ENCODE measurements around the gene UBXN11. TPM values are rescaled to one million over a fixed set of nuclear protein-coding genes. Genes with fewer than 3 reads are reported as not detected.
"Not testable (repeated sequence)": the region's sequence is repeated elsewhere in the genome, so short reads cannot be mapped to it uniquely, and the experiment has no call there.

The UBXN11 gene
- total RNA-seq, 2 donors from 2014 or later, result 21.0 to 25.8 TPM

DNA sequence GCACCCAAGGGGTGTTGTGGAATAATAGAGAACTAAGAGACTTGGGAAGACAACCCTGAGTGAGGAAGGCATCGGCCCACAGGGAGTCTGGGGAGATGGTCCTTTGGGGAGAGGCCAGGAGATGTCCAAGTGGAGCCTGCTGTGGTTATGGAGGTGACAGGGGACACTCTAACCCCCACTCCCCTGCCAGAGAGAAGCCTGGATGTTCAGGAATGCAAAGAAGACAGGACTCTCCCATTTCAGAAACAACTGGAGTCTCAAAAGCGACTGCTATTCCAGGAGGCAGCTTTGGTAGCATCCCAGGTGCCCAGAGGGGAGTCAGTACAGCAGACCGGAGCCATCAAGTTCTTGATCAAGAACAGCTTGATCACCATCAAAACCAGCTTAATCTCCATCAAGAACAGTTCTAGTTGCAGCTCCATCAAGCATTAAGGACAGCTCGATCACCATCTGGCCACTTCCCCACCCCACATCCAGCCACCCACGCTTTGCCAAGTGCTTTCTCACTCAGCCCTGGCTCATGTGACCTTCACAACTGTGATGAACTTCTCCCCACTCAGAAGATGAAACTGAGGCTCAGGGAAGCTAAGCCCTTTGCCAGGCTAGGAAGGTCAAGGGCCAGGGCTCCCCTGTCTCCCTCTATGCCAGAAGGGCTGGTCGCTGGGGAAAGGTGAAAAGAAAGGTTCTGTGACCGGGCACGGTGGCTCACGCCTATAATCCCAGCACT lies 12.1 kb upstream of the UBXN11 start:
- Mint-ChIP-seq H3K36me3 (peaks cover 27 to 36% of the 10 kb centered on the region in 2 donors), H3K27ac (peak overlapping the region; percentile 8 to 99), H3K9me3 (no peaks in the 10 kb centered on the region)
- ATAC-seq (peak; percentile 25 to 61), DNase-seq (ENCODE audit: low spot score in 2 of 2) (peak; percentile 36 to 81)

DNA sequence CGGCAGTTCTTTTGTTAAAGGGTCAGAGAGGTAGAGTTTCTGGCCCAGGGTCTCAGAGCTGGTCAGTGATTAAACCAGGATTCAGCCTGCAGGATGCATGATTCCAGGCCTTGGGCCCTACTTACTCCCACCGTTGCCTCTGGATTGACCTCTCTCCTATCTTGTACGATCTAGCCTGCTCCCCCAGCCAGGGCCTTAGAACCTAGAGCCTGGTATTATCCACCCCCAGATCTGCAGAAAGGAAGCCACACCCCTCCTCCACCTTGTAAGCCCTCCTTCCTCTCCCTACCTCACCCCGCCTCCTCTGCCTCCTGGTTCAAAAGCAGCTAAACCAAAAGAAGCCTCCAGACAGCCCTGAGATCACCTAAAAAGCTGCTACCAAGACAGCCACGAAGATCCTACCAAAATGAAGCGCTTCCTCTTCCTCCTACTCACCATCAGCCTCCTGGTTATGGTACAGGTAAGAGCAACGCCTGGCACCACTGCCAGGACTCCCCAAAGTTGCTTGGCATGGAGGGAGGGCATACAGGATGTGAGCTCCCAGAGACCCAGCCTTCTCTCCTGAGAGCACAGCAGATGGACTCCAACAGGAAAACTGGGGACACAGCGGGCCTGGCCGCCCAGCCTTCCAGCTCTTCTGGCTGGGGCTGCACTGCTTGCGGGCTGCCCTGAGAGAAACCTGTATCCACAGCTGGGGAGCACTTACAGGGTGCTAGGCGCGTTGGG lies 11.3 kb upstream of the UBXN11 start, which contains the start of gene CD52:
CD52 (plus strand) TSS at position 347 of the 726 bp plus-strand sequence; CDS start at position 407, 60 bp downstream.
- H3K27ac Mint-ChIP-seq, result peak within 1 kb of the TSS; percentile 8 to 99
- no peaks in the 10 kb centered on the region for H3K9me3 Mint-ChIP-seq
- ATAC-seq (peak; percentile 29 to 72), DNase-seq (ENCODE audit: low spot score in 2 of 2) (peak; percentile 70 to 72)
- H3K36me3 Mint-ChIP-seq, result peaks cover 27 to 31% of the 10 kb centered on the region in 2 donors

GRCh38 chr1:26317146-26317545 lies 10.7 kb upstream of the UBXN11 start:
- peak overlapping the region; percentile 8 to 99 for H3K27ac Mint-ChIP-seq
- no peaks in the 10 kb centered on the region for H3K9me3 Mint-ChIP-seq
- DNase-seq (ENCODE audit: low spot score in 2 of 2), result no peak
- ATAC-seq, result no peak
- peaks cover 27 to 28% of the 10 kb centered on the region in 2 donors for H3K36me3 Mint-ChIP-seq

GRCh38 chr1:26315874-26316850 lies 9.7 kb upstream of the UBXN11 start:
- H3K36me3 Mint-ChIP-seq, result peaks cover 22 to 23% of the 10 kb centered on the region in 2 donors
- no peak for ATAC-seq
- H3K9me3 Mint-ChIP-seq, result no peaks in the 10 kb centered on the region
- no peak for DNase-seq (ENCODE audit: low spot score in 2 of 2)
- H3K27ac Mint-ChIP-seq, result peak overlapping the region in 1 of 2 donors; percentile 61

GRCh38 chr1:26314501-26314900 lies 8.1 kb upstream of the UBXN11 start:
- Mint-ChIP-seq H3K27ac (peak overlapping the region in 1 of 2 donors; percentile 61), H3K36me3 (peaks cover 14 to 15% of the 10 kb centered on the region in 2 donors)

GRCh38 chr1:26307966-26308899 lies 1.8 kb upstream of the UBXN11 start:
- not testable (repeated sequence) for H3K36me3 Mint-ChIP-seq, H3K9me3 Mint-ChIP-seq
- peak overlapping the region; percentile 85 to 91 for H3K27ac Mint-ChIP-seq
- DNase-seq (ENCODE audit: low spot score in 2 of 2) (peak; percentile 39 to 76), ATAC-seq (peak; percentile 47 to 81)

More at GRCh38 chr1:26314501-26314900, 8.1 kb upstream of the UBXN11 start:
- DNase-seq (ENCODE audit: low spot score in 2 of 2) (no peak), ATAC-seq (no peak)
- H3K9me3 Mint-ChIP-seq, result no peaks in the 10 kb centered on the region

GRCh38 chr1:26307363-26307781 lies 936 bp upstream of the UBXN11 start:
- H3K36me3 Mint-ChIP-seq, result peaks cover 4 to 5% of the 10 kb centered on the region in 2 donors
- H3K27ac Mint-ChIP-seq, result peak overlapping the region; percentile 85 to 91
- DNase-seq (ENCODE audit: low spot score in 2 of 2), result peak in 1 of 2 donors; percentile 27
- no peaks in the 10 kb centered on the region for H3K9me3 Mint-ChIP-seq
- peak; percentile 5 to 41 for ATAC-seq

- ATAC-seq, result no peak
- DNase-seq (ENCODE audit: low spot score in 2 of 2), result no peak
- peaks cover 4 to 5% of the 10 kb centered on the region in 2 donors for H3K36me3 Mint-ChIP-seq
- no peaks in the 10 kb centered on the region for H3K9me3 Mint-ChIP-seq
- peak overlapping the region; percentile 85 to 98 for H3K27ac Mint-ChIP-seq
Observed at GRCh38 chr1:26305667-26306289, 658 bp downstream of the UBXN11 start.

GRCh38 chr1:26302733-26303405 lies 3.6 kb downstream of the UBXN11 start:
- no peak overlapping the region for H3K27ac Mint-ChIP-seq
- DNase-seq (ENCODE audit: low spot score in 2 of 2) (no peak), ATAC-seq (no peak)
- no peaks in the 10 kb centered on the region for H3K9me3 Mint-ChIP-seq
- H3K36me3 Mint-ChIP-seq, result peaks cover 4 to 5% of the 10 kb centered on the region in 2 donors

GRCh38 chr1:26300578-26301275 lies 5.7 kb downstream of the UBXN11 start:
- Mint-ChIP-seq H3K27ac (peak overlapping the region; percentile 61 to 77), H3K36me3 (no peaks in the 10 kb centered on the region), H3K9me3 (no peaks in the 10 kb centered on the region)
- ATAC-seq, result no peak
- no peak for DNase-seq (ENCODE audit: low spot score in 2 of 2)

- DNase-seq (ENCODE audit: low spot score in 2 of 2) (no peak), ATAC-seq (no peak)
- no peaks in the 10 kb centered on the region for H3K36me3 Mint-ChIP-seq
- no peaks in the 10 kb centered on the region for H3K9me3 Mint-ChIP-seq
- H3K27ac Mint-ChIP-seq, result peak overlapping the region in 1 of 2 donors; percentile 60
Observed at GRCh38 chr1:26297791-26298124, 8.7 kb downstream of the UBXN11 start.

DNA sequence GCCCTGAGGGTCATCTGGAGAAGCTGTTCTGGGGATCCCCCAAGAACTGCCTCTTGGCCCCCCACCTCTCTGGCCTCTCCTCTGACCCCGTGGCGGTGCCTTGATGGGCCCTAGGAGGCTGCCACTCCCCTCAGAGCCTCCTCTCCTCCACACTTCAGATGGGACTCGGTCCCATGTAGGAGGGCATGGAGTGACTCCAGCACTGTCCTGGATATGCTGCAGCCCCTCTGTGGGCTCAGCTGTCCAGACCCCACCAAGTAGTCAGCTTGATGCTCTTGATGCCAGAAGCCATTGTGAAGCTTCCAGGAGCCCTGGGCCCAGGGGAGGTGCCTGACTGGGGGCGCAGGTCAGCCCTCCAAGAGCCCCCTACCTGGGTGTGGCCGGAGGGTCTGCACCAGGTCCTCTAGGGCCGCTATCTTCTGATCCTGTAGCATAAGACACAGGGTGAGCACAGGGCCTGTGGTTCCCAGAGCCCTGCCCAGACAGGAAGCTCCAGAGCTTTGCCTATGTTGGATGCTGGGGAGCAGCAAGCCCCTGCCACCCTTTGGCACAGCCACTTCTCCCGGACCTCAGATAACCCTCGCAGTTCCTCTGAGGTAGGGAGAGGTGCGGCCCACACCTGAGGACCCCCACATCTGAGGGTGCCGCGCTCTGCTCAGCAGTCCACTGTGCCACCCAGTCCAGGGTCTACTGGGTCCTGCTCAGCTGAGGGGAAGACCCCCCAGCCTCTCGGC lies 9.2 kb downstream of the UBXN11 start:
- no peaks in the 10 kb centered on the region for H3K9me3 Mint-ChIP-seq
- DNase-seq (ENCODE audit: low spot score in 2 of 2), result no peak
- no peaks in the 10 kb centered on the region for H3K36me3 Mint-ChIP-seq
- ATAC-seq, result no peak
- peak overlapping the region; percentile 38 to 60 for H3K27ac Mint-ChIP-seq

- Mint-ChIP-seq H3K27ac (peak overlapping the region; percentile 38 to 76), H3K36me3 (no peaks in the 10 kb centered on the region), H3K9me3 (no peaks in the 10 kb centered on the region)
- ATAC-seq, result no peak
- no peak for DNase-seq (ENCODE audit: low spot score in 2 of 2)
Observed at GRCh38 chr1:26296340-26297056, 9.9 kb downstream of the UBXN11 start.

All from activated naive CD4-positive, alpha-beta T cell treated with anti-CD3 and anti-CD28 coated beads, Interleukin-2, amount 50 U/mL, for 72 hours (primary cell).